GM12873 (cell line): ENCODE results near the gene ACER2.

Experiments used
- TF ChIP-seq, protein P1 (sequence below): IDR thresholded peaks from 2 replicates; pipeline ENCODE4 v1.5.1; 2012; ENCODE audit warnings: low read depth, mild to moderate bottlenecking, moderate library complexity, low read length, control low read depth; ENCODE audit not compliant: insufficient read depth; ENCODE audit errors: missing control alignments

Gene ACER2

DNA sequence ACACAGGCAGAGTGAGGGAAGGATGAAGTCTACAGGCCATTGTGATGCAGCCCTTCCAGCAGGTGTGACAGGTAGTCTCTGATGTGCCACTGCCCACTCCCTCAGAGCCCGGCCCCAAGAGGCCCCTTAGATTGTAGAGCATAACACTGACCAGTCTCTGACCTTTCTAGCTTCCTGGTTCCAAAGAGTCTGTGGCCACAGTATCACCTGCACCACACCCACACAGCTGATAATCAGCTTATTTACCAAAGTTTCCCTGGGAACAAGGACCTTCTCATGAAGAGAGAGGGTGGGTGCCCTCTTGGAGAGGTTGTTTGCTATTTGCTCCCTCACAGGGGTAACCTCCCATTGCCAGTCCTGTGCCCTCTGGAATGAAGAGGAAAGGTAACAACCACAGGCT lies 11.0 kb upstream of the ACER2 start:
- TF ChIP-seq, protein P1, sequence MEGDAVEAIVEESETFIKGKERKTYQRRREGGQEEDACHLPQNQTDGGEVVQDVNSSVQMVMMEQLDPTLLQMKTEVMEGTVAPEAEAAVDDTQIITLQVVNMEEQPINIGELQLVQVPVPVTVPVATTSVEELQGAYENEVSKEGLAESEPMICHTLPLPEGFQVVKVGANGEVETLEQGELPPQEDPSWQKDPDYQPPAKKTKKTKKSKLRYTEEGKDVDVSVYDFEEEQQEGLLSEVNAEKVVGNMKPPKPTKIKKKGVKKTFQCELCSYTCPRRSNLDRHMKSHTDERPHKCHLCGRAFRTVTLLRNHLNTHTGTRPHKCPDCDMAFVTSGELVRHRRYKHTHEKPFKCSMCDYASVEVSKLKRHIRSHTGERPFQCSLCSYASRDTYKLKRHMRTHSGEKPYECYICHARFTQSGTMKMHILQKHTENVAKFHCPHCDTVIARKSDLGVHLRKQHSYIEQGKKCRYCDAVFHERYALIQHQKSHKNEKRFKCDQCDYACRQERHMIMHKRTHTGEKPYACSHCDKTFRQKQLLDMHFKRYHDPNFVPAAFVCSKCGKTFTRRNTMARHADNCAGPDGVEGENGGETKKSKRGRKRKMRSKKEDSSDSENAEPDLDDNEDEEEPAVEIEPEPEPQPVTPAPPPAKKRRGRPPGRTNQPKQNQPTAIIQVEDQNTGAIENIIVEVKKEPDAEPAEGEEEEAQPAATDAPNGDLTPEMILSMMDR, result no peak

GRCh38 chr9:19404283-19405075 lies 4.3 kb upstream of the ACER2 start:
- TF ChIP-seq, protein P1, result no peak

DNA sequence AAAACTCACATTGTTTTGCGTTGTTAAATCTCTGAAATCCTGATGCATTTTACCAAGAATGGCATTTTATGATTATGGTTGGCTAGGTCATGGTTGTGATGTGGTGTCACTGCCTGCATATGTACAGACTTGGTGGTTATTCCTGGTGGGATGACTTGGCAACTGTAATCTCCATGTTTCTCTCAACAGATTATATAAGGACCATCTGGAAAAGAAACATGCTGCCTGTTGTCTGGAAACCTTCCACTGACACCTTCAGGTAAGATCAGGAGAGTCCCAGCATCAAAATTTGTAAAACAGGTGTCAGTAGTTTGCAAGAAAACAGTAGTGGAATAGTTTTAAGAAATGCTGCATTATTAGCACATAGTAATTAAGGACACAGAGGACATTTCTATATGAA lies 3.0 kb upstream of the ACER2 start:
- TF ChIP-seq, protein P1, result no peak

- TF ChIP-seq, protein P1, result no peak
Observed at GRCh38 chr9:19408316-19408692, 505 bp upstream of the ACER2 start.

DNA sequence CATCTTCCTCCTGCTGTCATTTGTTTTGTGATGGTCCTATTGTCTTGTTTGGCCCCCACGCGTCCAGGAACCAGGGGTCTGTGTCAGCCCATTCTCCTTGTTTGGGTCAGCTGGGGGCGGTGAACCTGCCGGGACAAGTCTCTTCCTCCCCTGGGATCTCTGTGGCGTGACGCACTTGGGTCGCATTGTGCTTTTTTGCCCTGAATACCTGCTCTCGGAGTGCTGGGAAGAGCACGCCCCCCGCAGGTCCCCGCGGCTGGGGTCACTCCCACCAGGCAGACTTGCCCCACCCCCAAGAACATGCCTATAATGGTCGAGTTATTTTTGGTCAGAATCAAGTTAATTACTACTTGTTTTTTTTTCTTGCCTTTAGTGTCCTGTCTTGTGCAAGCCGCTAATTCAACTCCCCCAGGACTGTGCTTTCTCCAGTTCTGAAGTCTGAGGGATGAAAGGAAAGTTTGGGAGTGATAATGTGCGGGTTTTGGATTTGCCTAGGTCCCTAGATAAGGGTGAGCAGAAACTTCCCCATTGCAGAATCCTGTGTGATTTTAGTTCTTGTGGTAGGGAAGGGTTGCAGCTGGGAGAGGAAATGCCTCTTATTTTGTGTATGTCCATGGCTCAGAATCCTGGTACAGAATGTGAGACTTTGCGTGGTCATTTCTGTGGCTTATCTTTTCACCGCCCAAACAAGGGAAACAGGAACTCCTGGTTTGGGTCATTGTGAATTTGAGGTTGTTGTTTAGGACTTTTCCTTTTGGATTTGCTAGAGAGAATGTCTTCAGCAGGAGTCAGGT lies 789 bp downstream of the ACER2 start:
- TF ChIP-seq, protein P1, result no peak

DNA sequence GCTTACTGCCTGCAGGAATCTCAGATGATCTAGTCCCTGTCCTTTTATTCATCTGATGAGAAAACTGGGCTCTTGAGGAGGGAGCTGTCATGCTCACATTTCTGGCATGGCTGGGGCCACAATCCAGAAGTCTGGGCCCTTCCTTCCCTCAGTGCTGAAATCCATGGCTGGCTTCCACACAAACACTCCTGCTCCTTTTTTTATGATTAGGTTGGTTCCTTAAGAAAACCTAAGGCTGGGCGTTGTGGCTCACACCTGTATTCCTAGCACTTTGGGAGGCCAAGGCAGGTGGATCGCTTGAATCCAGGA lies 1.3 kb downstream of the ACER2 start:
- TF ChIP-seq, protein P1, result no peak

DNA sequence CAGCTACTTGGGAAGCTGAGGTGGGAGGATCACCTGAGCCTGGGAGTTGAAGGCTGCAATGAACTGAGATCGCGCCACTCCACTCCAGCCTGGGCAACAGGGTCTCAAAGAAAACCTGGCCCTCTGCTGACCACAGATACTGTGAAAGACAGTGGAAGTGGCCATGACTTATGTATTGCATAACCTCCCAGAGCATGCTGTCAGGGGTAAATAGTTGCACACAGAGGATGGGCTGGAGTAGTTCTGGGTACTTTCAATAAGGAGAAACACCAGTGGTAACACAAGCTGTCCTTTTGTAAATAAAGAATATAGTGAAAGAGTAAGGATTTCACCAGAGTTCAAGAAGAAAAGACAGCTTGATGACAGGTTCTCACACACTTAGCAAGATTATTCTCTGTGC lies 1.8 kb downstream of the ACER2 start:
- TF ChIP-seq, protein P1, result no peak
